HG02884 (cell line): Measurements from ENCODE around the gene MACF1.

Experiments used
- ATAC-seq: cut with Tn5 transposase; IDR thresholded peaks from one replicate; pipeline ENCODE4 v1.9.1; 2021; ENCODE audit warnings: mild to moderate bottlenecking, moderate library complexity; ENCODE audit not compliant: unreplicated experiment

MACF1 gene

GRCh38 chr1:39335216-39335615, 130.7 kb downstream of the MACF1 start:
- no peak for ATAC-seq

GRCh38 chr1:39337067-39337466, 132.6 kb downstream of the MACF1 start:
- no peak for ATAC-seq

GRCh38 chr1:39342776-39343175, 138.3 kb downstream of the MACF1 start:
- ATAC-seq: no peak

GRCh38 chr1:39344394-39345154, 140.1 kb downstream of the MACF1 start:
- ATAC-seq: no peak

GRCh38 chr1:39346872-39347271, 142.4 kb downstream of the MACF1 start:
- ATAC-seq: no peak

GRCh38 chr1:39348278-39348677, 143.8 kb downstream of the MACF1 start:
- no peak for ATAC-seq

- no peak for ATAC-seq
Observed at GRCh38 chr1:39352881-39353280, 148.4 kb downstream of the MACF1 start.

- ATAC-seq: no peak
Observed at GRCh38 chr1:39354572-39354971, 150.1 kb downstream of the MACF1 start.

- ATAC-seq: no peak
Observed at GRCh38 chr1:39358491-39358890, 154.0 kb downstream of the MACF1 start.

GRCh38 chr1:39359028-39359570, 154.6 kb downstream of the MACF1 start:
- no peak for ATAC-seq

GRCh38 chr1:39360731-39361130, 156.2 kb downstream of the MACF1 start:
- no peak for ATAC-seq

GRCh38 chr1:39361446-39361845, 157.0 kb downstream of the MACF1 start:
- ATAC-seq: no peak

GRCh38 chr1:39363267-39363666, 158.8 kb downstream of the MACF1 start:
- ATAC-seq: no peak

GRCh38 chr1:39368045-39368444, 163.6 kb downstream of the MACF1 start:
- no peak for ATAC-seq

- no peak for ATAC-seq
Observed at GRCh38 chr1:39369565-39369964, 165.1 kb downstream of the MACF1 start.

- no peak for ATAC-seq
Observed at GRCh38 chr1:39370602-39371001, 166.1 kb downstream of the MACF1 start.

- no peak for ATAC-seq
Observed at GRCh38 chr1:39372105-39372504, 167.6 kb downstream of the MACF1 start.

GRCh38 chr1:39376656-39377055, 172.2 kb downstream of the MACF1 start:
- ATAC-seq: no peak

- no peak for ATAC-seq
Observed at GRCh38 chr1:39378377-39378776, 173.9 kb downstream of the MACF1 start.

- no peak for ATAC-seq
Observed at GRCh38 chr1:39379187-39379586, 174.7 kb downstream of the MACF1 start.

- no peak for ATAC-seq
Observed at GRCh38 chr1:39380036-39380435, 175.5 kb downstream of the MACF1 start.

GRCh38 chr1:39381839-39382238, 177.3 kb downstream of the MACF1 start:
- no peak for ATAC-seq

- ATAC-seq: no peak
Observed at GRCh38 chr1:39384305-39384704, 179.8 kb downstream of the MACF1 start.
